CD4-positive, alpha-beta T cell treated with Interferon alpha-2 for 1 hour (primary cell): ENCODE measurements around the gene GPC1.

ENCODE experiments used
- DNase-seq, 2 donors: peaks; one replicate each; pipeline ENCODE4 v3.0.0-alpha.2; 2020 to 2022

Gene GPC1

GRCh38 chr2:240445961-240446663 is 10.6 kb downstream of the GPC1 start:
- DNase-seq, result no peak

GRCh38 chr2:240446664-240447175 is 11.3 kb downstream of the GPC1 start:
- no peak for DNase-seq

GRCh38 chr2:240447331-240447730 is 11.9 kb downstream of the GPC1 start:
- no peak for DNase-seq

- DNase-seq, result no peak
Measured at GRCh38 chr2:240447934-240448333, 12.5 kb downstream of the GPC1 start.

- no peak for DNase-seq
Measured at GRCh38 chr2:240448387-240449274, 13.2 kb downstream of the GPC1 start.

- DNase-seq, result no peak
Measured at GRCh38 chr2:240449764-240450531, 14.5 kb downstream of the GPC1 start.

- no peak for DNase-seq
Measured at GRCh38 chr2:240450532-240451107, 15.2 kb downstream of the GPC1 start.

- no peak for DNase-seq
Measured at GRCh38 chr2:240451108-240451611, 15.7 kb downstream of the GPC1 start.

GRCh38 chr2:240451791-240452461 is 16.5 kb downstream of the GPC1 start:
- DNase-seq, result no peak

- DNase-seq, result peak in 1 of 2 donors; percentile 14
Measured at GRCh38 chr2:240452462-240453256, 17.2 kb downstream of the GPC1 start.

GRCh38 chr2:240453461-240454105 is 18.1 kb downstream of the GPC1 start:
- no peak for DNase-seq

- no peak for DNase-seq
Measured at GRCh38 chr2:240454106-240454901, 18.8 kb downstream of the GPC1 start.

GRCh38 chr2:240455272-240455646 is 19.8 kb downstream of the GPC1 start:
- DNase-seq, result no peak

- DNase-seq, result no peak
Measured at GRCh38 chr2:240455647-240456446, 20.4 kb downstream of the GPC1 start.

- DNase-seq, result no peak
Measured at GRCh38 chr2:240456447-240457222, 21.2 kb downstream of the GPC1 start.

GRCh38 chr2:240457223-240458043 is 22.0 kb downstream of the GPC1 start:
- DNase-seq, result no peak
